Activated T-cell treated with anti-CD3 and anti-CD28 coated beads, Interleukin-2, amount 50 U/mL, for 4 hours (primary cell): ENCODE data around the gene GPR89A. TPM values are rescaled to one million over a fixed set of nuclear protein-coding genes. Genes with fewer than 3 reads are reported as not detected.
A peak's percentile ranks its signal among the peaks of the same experiment; 100 is the strongest.
"Not testable (repeated sequence)": the region's sequence is repeated elsewhere in the genome, so short reads cannot be mapped to it uniquely, and the experiment has no call there.

Experiments
- ATAC-seq, 2 donors: fragments of 200-7000 bp; cut with Tn5 transposase; one replicate each; pipeline ENCODE4 v1.10.0; 2021
- DNase-seq: peaks from one replicate; pipeline ENCODE4 v3.0.0-alpha.2; 2020
- H3K27me3 Mint-ChIP-seq: one replicate; pipeline ENCODE4 v1.8.0; 2021; ENCODE audit warnings: low read depth, mixed read lengths
- H3K36me3 Mint-ChIP-seq: one replicate; pipeline ENCODE4 v1.8.0; 2022; ENCODE audit warnings: mixed read lengths; ENCODE audit not compliant: insufficient read depth
- H3K4me1 Mint-ChIP-seq: one replicate; pipeline ENCODE4 v1.8.0; 2021; ENCODE audit warnings: low read depth, mixed read lengths
- H3K4me3 Mint-ChIP-seq: one replicate; pipeline ENCODE4 v1.8.0; 2021; ENCODE audit warnings: mild to moderate bottlenecking, moderate library complexity, mixed read lengths
- H3K9me3 Mint-ChIP-seq: one replicate; pipeline ENCODE4 v1.8.0; 2021; ENCODE audit warnings: mixed read lengths
- total RNA-seq, 3 donors: library from RNA; stranded (reverse); gene quantifications; one replicate each; pipeline ENCODE4 v1.2.1, GENCODE V29; 2021

GPR89A gene
- total RNA-seq, 3 donors from 2014 or later = 24.1 to 28.8 (median 28.1) TPM

DNA sequence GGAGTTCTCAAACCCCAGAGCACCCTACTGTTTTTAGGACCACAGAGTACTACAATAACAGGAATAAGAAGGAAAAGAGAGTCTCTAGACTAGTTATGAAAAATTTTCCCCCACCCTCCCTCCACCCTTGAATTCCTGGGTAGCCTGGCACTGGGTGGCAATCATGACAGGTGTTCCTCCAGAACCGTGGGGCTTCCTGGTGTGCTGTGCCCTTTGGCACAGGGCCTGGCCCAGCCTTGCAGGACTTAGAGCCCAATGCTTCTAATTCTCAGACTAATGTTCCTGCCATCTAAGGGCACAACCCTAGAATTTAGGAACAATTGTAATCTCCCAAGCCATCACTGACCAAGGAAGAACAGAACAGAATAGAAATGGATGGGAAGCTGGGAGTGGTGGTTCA, 110.0 kb downstream of the GPR89A start:
- Mint-ChIP-seq H3K4me3 (no peak overlapping the region), H3K27me3 (peaks cover 18% of the 10 kb centered on the region), H3K36me3 (no peaks in the 10 kb centered on the region), H3K9me3 (no peaks in the 10 kb centered on the region), H3K4me1 (peaks cover 22% of the 10 kb centered on the region)
- ATAC-seq = no peak
- no peak for DNase-seq

DNA sequence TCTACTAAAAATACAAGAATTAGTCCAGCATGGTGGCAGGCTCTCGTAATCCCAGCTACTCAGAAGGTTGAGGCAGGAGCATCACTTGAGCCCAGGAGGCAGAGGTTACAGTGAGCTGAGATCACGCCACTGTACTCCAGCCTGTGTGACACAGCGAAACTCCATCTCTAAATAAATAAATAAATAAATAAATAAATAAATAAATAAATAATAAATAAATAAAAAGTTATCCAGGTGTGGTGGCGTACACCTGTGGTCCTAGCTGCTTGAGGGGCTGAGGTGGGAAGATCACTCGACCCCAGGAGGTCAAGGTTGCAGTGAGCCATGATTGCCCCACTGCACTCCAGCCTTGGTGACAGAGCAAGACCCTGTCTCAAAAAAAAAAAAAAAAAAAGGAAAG, 110.7 kb downstream of the GPR89A start:
- not testable (repeated sequence) for H3K36me3 Mint-ChIP-seq, H3K9me3 Mint-ChIP-seq, ATAC-seq, H3K4me3 Mint-ChIP-seq, DNase-seq
- Mint-ChIP-seq H3K4me1 (peaks cover 22% of the 10 kb centered on the region), H3K27me3 (peaks cover 18% of the 10 kb centered on the region)

GRCh38 chr1:145719230-145720079, 111.7 kb downstream of the GPR89A start, which contains the start of gene CD160:
TSS of gene CD160 (plus strand) at chr1:145719499. CDS start at chr1:145728328, 8,829 bp downstream.
- no peaks in the 10 kb centered on the region for H3K9me3 Mint-ChIP-seq
- peaks cover 22% of the 10 kb centered on the region for H3K4me1 Mint-ChIP-seq
- peak; percentile 45 to 53 for ATAC-seq
- no peak for DNase-seq
- peaks cover 18% of the 10 kb centered on the region for H3K27me3 Mint-ChIP-seq
- H3K36me3 Mint-ChIP-seq = no peaks in the 10 kb centered on the region
- peak within 1 kb of the TSS; percentile 74 for H3K4me3 Mint-ChIP-seq

Other genes with a start within 250 kb of the GPR89A start
- gene NBPF20, start 182.4 kb upstream of the GPR89A start, total RNA-seq = 1 to 10 TPM in 2 of 3 donors, under 1 TPM in 1; 0.99 to 2.0 (median 1.3) TPM
- under 1 TPM in 1 of 3 donors, not detected in 2; 0.08 TPM for gene PDZK1, start 99.4 kb downstream of the GPR89A start, total RNA-seq
- 1 to 10 TPM; 1.7 to 6.4 (median 2.2) TPM for gene CD160, start 111.5 kb downstream of the GPR89A start, total RNA-seq
- gene RNF115, start 216.1 kb downstream of the GPR89A start, total RNA-seq = 10 to 100 TPM; 12.6 to 13.5 (median 12.6) TPM
- 10 to 100 TPM; 55.6 to 64.5 (median 55.8) TPM for gene POLR3C, start 216.2 kb downstream of the GPR89A start, total RNA-seq
- 1 to 10 TPM; 2.1 to 3.1 (median 2.8) TPM for gene NUDT17, start 237.6 kb downstream of the GPR89A start, total RNA-seq